NCI-H2227 (cell line): Measurements from ENCODE around the gene TCEAL9.
A peak's percentile ranks its signal among the peaks of the same experiment; 100 is the strongest.
"Not testable (repeated sequence)": the region's sequence is repeated elsewhere in the genome, so short reads cannot be mapped to it uniquely, and the experiment has no call there.

ENCODE experiments used
- DNase-seq: peaks from one replicate; lab custom pipeline; 2025; ENCODE audit not compliant: unreplicated experiment; lab: John Stamatoyannopoulos, UW

TCEAL9 gene

DNA sequence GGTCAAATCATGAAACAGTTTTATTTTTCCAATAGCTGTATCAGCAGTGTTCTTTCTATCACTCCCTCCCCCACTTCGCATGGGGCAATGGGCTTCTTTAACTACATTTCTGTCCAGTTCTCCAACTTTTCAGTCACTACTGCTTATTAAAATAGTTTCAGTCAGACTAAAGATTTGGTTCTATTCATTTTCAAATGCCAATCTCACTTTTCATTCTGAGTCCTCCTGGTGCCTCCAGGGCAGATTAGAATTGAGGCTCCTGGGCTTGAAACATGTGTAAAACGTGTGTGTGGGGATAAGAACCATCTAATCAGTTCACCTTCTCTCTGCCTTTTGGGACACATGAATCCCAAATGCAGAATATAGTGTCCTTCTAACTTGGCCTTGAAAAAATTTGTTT lies 16.6 kb downstream of the TCEAL9 start:
- no peak for DNase-seq

DNA sequence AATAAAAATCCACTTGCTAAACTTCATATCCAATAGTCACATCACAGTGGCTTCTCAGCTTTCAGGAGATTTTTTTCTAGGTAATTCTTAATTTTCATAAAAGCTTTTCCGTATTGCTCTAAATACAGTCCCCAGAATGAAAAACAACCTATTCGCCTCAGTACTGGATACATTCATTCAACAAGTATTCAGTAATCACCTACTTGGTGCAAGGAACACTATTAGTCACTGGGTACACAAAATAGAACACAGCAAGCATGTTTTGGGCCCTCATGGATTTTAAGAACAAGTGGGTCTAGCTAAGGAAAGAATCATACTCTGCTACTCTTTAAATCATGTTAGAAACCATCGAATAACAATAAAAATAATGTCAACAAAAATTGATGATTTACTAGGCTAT lies 17.3 kb downstream of the TCEAL9 start:
- DNase-seq = no peak

DNA sequence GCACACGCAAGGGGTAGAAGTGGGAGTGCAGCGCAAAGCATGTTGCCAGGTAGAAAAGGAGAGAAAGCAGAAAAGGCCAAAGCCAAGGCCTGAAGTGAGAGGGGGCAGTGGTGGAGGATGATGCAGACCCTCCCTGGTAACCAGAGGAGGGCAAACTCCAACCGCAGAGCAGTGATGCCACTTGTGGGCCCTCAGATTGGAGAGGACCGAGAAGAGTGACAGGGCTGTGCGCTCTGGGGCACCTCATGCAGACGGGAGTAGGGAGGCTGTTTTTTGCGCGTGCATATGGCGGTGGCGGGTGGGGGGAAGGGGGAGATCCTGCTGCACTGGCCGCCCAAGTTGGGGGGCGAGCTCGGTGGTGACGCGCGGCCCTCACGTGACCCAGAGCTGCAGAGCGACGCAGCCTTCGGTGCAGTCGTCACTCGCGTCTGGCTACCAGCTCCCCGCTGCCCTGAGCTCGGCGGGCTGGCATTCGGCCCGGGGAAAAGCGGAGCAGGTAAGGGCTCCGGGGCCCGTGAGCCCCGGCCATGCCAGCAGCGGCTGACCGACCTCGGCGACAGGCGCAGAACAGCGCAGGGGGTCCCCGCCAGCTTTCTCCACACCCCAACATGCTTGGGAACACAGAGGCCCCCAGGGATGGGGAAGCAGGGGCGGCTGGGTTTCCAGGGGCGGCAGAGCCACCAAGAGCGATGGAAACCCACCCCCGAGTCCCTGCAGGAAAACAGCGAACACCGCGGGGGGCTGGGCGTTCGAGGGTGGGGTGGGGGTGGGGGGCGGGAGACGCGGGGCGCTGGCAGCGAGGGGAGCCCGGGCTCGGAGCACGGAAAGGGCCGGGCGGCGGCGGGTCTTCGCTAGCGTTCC lies 20.0 kb downstream of the TCEAL9 start, which contains the start of gene BEX3:
BEX3 (plus strand) TSS at position 421 of the 861 bp plus-strand sequence. CDS start 984 bp downstream, outside the sequence.
- peak; percentile 93 for DNase-seq

GRCh38 chrX:103376979-103377324 lies 20.6 kb downstream of the TCEAL9 start:
- peak; percentile 75 for DNase-seq

DNA sequence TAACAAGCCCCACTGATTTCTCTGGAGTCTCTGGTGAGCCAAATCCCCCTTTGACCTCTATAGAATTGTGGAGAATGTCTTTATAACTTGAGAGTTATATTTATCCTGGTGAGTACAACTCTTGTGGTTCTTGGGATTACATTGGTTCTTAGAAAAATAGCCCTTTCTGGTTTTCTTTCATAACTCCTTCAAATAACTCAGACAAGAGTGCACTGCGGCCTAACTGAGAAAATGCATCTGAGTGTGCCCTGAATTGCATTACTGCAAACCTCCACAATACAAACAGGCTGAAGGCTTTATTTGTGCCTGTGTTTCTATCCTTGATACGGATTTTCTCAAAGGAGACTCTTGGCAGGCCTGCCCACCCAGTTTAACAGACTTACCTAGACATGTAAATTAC lies 22.7 kb downstream of the TCEAL9 start:
- no peak for DNase-seq

- no peak for DNase-seq
These were observed 26.6 kb downstream of the TCEAL9 start for GRCh38 chrX:103382877-103383276.

- no peak for DNase-seq
These were observed 28.4 kb downstream of the TCEAL9 start for GRCh38 chrX:103384672-103385071.

- DNase-seq = not testable (repeated sequence)
These were observed 29.1 kb downstream of the TCEAL9 start for GRCh38 chrX:103385283-103385830.

GRCh38 chrX:103386332-103386731 lies 30.0 kb downstream of the TCEAL9 start:
- DNase-seq = no peak

- DNase-seq = no peak
These were observed 37.2 kb downstream of the TCEAL9 start for GRCh38 chrX:103393487-103393886.

- no peak for DNase-seq
These were observed 39.9 kb downstream of the TCEAL9 start for GRCh38 chrX:103396186-103396585.

- DNase-seq = no peak
These were observed 40.4 kb downstream of the TCEAL9 start for GRCh38 chrX:103396660-103397059.

GRCh38 chrX:103397707-103398106 lies 41.4 kb downstream of the TCEAL9 start:
- DNase-seq = no peak

DNA sequence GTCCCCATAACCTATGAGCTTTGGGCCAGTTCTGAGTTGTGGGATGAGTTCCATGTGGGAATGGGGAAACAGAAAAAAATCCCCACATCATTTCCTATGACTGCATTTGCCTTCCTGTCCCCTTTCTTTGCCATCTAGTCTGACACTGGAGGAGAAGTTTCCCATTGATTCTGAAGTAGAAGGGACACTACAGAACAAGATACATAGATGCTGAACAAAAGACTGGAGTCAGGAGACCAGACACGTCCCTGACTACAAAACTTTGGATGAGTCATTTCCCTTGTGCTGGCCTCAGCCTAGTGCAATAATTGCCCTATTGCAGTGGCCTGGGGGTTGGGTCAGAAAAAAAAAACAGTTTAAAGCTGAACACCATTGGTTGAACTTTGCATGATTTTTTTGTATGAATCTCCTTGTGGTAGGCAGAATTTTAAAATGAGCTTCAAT lies 42.1 kb downstream of the TCEAL9 start:
- DNase-seq = no peak

GRCh38 chrX:103399744-103400143 lies 43.4 kb downstream of the TCEAL9 start:
- no peak for DNase-seq

- DNase-seq = no peak
These were observed 44.6 kb downstream of the TCEAL9 start for GRCh38 chrX:103400931-103401330.

DNA sequence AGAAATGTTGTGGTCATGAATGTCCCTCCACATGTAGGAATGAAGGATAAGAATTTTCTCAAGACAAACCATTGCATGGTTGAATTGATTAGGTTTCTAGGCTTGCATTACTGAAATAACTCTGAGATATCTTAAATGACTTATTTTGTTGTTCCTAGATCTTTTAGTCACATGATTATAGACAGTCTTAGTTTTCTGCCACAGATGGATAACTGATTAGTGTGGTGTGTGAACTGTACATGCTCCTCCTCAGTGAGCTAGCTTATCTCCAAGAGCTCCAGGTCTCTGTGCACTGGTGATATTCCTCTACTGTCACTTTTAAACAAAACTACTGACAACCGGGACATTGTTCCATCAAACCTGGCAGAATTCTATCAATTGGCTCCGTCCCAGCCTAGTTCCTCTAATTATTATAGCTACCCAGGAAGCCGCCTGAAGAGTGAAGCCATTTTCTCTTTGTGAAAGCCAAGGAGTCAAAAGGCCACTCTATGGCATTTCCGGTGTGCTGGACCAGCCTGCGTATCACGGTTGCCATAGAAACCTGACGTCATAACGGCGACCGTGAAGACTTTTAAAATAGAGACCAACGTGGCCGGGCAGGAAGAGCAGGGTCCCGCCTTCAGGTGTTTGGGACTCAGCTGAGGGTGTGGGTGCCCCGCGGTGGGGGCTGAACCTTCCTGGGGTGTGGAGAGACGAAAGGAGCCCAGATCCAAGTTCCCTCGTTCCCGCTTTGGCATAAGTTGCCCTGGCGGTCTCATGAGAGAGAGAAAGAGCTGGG lies 48.1 kb downstream of the TCEAL9 start:
- DNase-seq = peak; percentile 90

DNA sequence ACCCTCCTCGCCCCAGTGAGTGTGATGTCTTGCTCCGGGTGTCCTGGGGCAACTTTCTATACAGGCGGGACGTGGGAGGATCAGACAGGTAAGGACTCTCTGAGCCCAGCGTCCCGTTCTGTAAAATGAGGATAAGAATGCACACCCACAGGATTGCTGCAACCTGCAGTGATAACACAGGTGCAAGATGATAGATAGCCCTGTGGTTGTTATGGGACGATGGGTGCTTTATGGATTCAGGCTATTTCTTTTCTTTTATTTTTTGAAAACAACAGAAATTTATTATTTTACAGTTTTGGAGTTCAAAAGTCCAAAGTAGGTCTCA lies 48.7 kb downstream of the TCEAL9 start:
- no peak for DNase-seq

GRCh38 chrX:103406256-103406655 lies 50.0 kb downstream of the TCEAL9 start:
- no peak for DNase-seq

DNA sequence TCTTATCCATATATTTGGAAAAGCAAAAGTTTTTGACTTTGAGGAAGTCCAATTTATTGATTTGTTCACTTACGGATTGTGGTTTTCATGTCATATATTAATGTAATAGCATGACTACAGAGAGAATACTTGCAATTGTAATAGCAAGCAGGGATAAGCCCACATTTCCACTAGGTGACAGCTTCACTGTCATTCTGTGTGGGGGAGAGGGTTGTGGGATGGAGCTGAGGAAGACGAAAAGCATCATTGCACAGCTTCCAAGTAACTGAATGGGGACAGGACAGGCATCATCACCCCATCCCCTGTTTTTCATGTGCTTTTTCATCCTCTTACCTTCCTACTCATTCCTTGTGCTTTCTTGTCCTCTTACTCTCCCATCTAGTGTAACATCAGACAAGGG lies 51.5 kb downstream of the TCEAL9 start:
- no peak for DNase-seq
